CD14-positive monocyte (primary cell): Measurements from ENCODE around the gene DUSP1. TPM values are rescaled to one million over a fixed set of nuclear protein-coding genes. Genes with fewer than 3 reads are reported as not detected.

Experiments used
- DNase-seq, 3 donors: peaks; one replicate each; pipeline ENCODE4 v3.0.0-alpha.2; 2011 to 2022
- H2AFZ ChIP-seq: 2 replicates; pipeline ENCODE4 v1.6.0; 2012; ENCODE audit warnings: mild to moderate bottlenecking, low read depth, low read length, inconsistent platforms; ENCODE audit not compliant: insufficient read depth, poor library complexity, severe bottlenecking
- H3K27ac ChIP-seq, 2 donors: 1 replicate in 1 of 2; 2 replicates in 1 of 2; pipeline ENCODE4 v1.5.1; 2012 to 2013; ENCODE audit warnings: low read length in 2 of 2, control low read depth in 1 of 2, inconsistent platforms in 1 of 2, low read depth in 1 of 2, mild to moderate bottlenecking in 1 of 2
- H3K27me3 ChIP-seq, 2 donors: one replicate each; pipeline versions ENCODE4 v1.6.0 to v1.6.1; 2011 to 2013; ENCODE audit warnings: low read length in 2 of 2; ENCODE audit not compliant: control insufficient read depth in 2 of 2, insufficient read depth in 2 of 2
- H3K36me3 ChIP-seq, 2 donors: replicated peaks in 1 of 2; 1 replicate in 1 of 2; 2 replicates in 1 of 2; pipeline versions ENCODE4 v1.5.1 to v1.6.1; 2012 to 2013; ENCODE audit warnings: low read length in 2 of 2, control low read depth in 1 of 2, inconsistent platforms in 1 of 2, mild to moderate bottlenecking in 1 of 2; ENCODE audit not compliant: insufficient read depth in 2 of 2, control insufficient read depth in 1 of 2
- H3K4me1 ChIP-seq, 2 donors: 1 replicate in 1 of 2; 2 replicates in 1 of 2; pipeline versions ENCODE4 v1.5.1 to v1.6.1; 2012 to 2013; ENCODE audit warnings: low read length in 2 of 2, control low read depth in 1 of 2, inconsistent platforms in 1 of 2, mild to moderate bottlenecking in 1 of 2, moderate library complexity in 1 of 2; ENCODE audit not compliant: insufficient read depth in 2 of 2, control insufficient read depth in 1 of 2
- H3K4me2 ChIP-seq: replicated peaks from 2 replicates; pipeline ENCODE3; 2012; ENCODE audit warnings: low read length, moderate library complexity, mild to moderate bottlenecking; ENCODE audit not compliant: poor library complexity, severe bottlenecking; ENCODE audit errors: extremely low read depth
- H3K4me3 ChIP-seq, 3 experiments: fragments of 200-600 bp in 1 of 3; sonication (generic) in 1 of 3; replicated peaks in 1 of 3; 1 replicate in 2 of 3; 2 replicates in 1 of 3; pipeline ENCODE4 v1.5.1; 2011 to 2013; ENCODE audit warnings: low read length in 3 of 3, mild to moderate bottlenecking in 3 of 3, control low read depth in 2 of 3, low read depth in 2 of 3, inconsistent platforms in 1 of 3, moderate library complexity in 1 of 3
- H3K79me2 ChIP-seq: 2 replicates; pipeline ENCODE4 v1.6.0; 2012; ENCODE audit warnings: mild to moderate bottlenecking, control low read depth, inconsistent platforms, low read length, moderate library complexity; ENCODE audit not compliant: insufficient read depth
- H3K9ac ChIP-seq: 2 replicates; pipeline ENCODE4 v1.6.0; 2017; ENCODE audit warnings: low read length, mild to moderate bottlenecking; ENCODE audit not compliant: insufficient read depth, poor library complexity, severe bottlenecking
- H3K9me3 ChIP-seq, 2 donors: replicated peaks in 1 of 2; 1 replicate in 1 of 2; 2 replicates in 1 of 2; pipeline versions ENCODE4 v1.5.1 to v1.6.1; 2012 to 2013; ENCODE audit warnings: low read length in 2 of 2, control low read depth in 1 of 2; ENCODE audit not compliant: control insufficient read depth in 1 of 2, insufficient read depth in 1 of 2
- H4K20me1 ChIP-seq: 2 replicates; pipeline ENCODE4 v1.6.0; 2012; ENCODE audit warnings: mild to moderate bottlenecking, low read length, control low read depth, moderate library complexity; ENCODE audit not compliant: insufficient read depth
- H3K27ac Mint-ChIP-seq, 7 donors: one replicate each; pipeline ENCODE4 v1.8.0; 2020; ENCODE audit warnings: mild to moderate bottlenecking in 7 of 7, mixed read lengths in 7 of 7, moderate library complexity in 6 of 7, inconsistent platforms in 2 of 7
- H3K27me3 Mint-ChIP-seq, 3 donors: one replicate each; pipeline ENCODE4 v1.8.0; 2021 to 2022; ENCODE audit warnings: low read depth in 3 of 3, mild to moderate bottlenecking in 3 of 3, mixed read lengths in 3 of 3, moderate library complexity in 3 of 3, inconsistent platforms in 1 of 3
- H3K36me3 Mint-ChIP-seq, 2 donors: one replicate each; pipeline ENCODE4 v1.8.0; 2020; ENCODE audit warnings: mixed read lengths in 2 of 2, inconsistent platforms in 1 of 2, mild to moderate bottlenecking in 1 of 2
- H3K4me1 Mint-ChIP-seq: one replicate; pipeline ENCODE4 v1.8.0; 2020; ENCODE audit warnings: mild to moderate bottlenecking, mixed read lengths
- H3K4me3 Mint-ChIP-seq, 2 donors: one replicate each; pipeline ENCODE4 v1.8.0; 2020; ENCODE audit warnings: mild to moderate bottlenecking in 2 of 2, mixed read lengths in 2 of 2, moderate library complexity in 1 of 2
- H3K9me3 Mint-ChIP-seq, 7 donors: one replicate each; pipeline ENCODE4 v1.8.0; 2020 to 2022; ENCODE audit warnings: mixed read lengths in 7 of 7, mild to moderate bottlenecking in 6 of 7, moderate library complexity in 6 of 7, inconsistent platforms in 2 of 7
- WGBS: methylation state at CpG from one replicate; pipeline ENCODE4 v1.1.5; 2013; ENCODE audit warnings: missing lambda C conversion rate; ENCODE audit not compliant: insufficient coverage; 5-methylcytosine and 5-hydroxymethylcytosine counted together
- intact Hi-C, 2 donors: fragments of 100-400 bp; cut with micrococcal nuclease; formaldehyde crosslinking; loops; one replicate each; pipeline versions ENCODE4 v1.15.0 to v1.15.1; 2023
- polyA plus RNA-seq, 3 donors: library from polyadenylated mRNA; depleted of rRNA in 1 of 3; unstranded in 2 of 3; stranded (reverse) in 1 of 3; fragments of 300-500 nt in 2 of 3; fragments of >200 nt in 1 of 3; fragmentation: Illumina TruSeq in 2 of 3; gene quantifications; 1 replicate in 2 of 3; 2 replicates in 1 of 3; pipeline ENCODE4 v1.2.3, GENCODE V29; 2012 to 2021
- TF ChIP-seq, protein P1 (sequence below): fragments of 200-600 bp; IDR thresholded peaks from one replicate; pipeline ENCODE4 v1.8.0; 2022; ENCODE audit warnings: antibody characterized with exemption, mild to moderate bottlenecking

Gene DUSP1
- polyA plus RNA-seq, 3 donors: 1,963 to 4,884 (median 3,954) TPM

DNA sequence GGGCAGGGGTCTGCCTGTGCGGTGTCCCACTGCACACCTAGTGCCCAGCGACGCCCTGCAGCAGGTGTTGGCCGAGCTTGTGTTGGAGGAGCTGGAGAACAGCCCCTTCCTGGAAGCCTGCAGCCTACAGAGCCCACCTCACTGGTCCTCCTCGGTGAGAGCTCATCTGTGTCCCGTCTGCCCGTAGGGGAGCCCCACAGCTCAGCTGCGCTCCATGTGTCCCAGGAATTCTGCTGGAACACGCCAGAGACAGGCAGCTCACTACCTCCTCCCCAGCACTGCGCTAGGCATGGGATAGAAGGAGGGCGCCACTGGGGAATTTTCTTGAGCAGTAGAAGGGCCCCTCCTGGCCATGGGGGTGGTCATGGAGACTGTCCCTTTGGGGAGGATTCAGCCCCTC, 44.0 kb downstream of the DUSP1 start:
- no peaks in the 10 kb centered on the region for H3K4me1 ChIP-seq
- no peaks in the 10 kb centered on the region for H3K36me3 Mint-ChIP-seq
- H2AFZ ChIP-seq: no peak overlapping the region
- no peaks in the 10 kb centered on the region for H3K27me3 ChIP-seq
- H3K27me3 Mint-ChIP-seq: peaks cover 3 to 12% (median 10%) of the 10 kb centered on the region in 3 donors
- no peak overlapping the region for H3K4me3 Mint-ChIP-seq
- no peaks in the 10 kb centered on the region for H4K20me1 ChIP-seq
- H3K9me3 Mint-ChIP-seq: peaks cover 0 to 1% (median 0%) of the 10 kb centered on the region in 7 donors
- peak overlapping the region in 1 of 7 donors; percentile 46 for H3K27ac Mint-ChIP-seq
- 100% methylated on average over 4 of the region's 11 CpGs for WGBS
- intact Hi-C loops: no loop called here
- no peak overlapping the region for H3K9ac ChIP-seq
- no peak for DNase-seq
- no peaks in the 10 kb centered on the region for H3K4me1 Mint-ChIP-seq
- no peaks in the 10 kb centered on the region for H3K36me3 ChIP-seq
- H3K4me2 ChIP-seq: no peak overlapping the region
- TF ChIP-seq, protein P1, sequence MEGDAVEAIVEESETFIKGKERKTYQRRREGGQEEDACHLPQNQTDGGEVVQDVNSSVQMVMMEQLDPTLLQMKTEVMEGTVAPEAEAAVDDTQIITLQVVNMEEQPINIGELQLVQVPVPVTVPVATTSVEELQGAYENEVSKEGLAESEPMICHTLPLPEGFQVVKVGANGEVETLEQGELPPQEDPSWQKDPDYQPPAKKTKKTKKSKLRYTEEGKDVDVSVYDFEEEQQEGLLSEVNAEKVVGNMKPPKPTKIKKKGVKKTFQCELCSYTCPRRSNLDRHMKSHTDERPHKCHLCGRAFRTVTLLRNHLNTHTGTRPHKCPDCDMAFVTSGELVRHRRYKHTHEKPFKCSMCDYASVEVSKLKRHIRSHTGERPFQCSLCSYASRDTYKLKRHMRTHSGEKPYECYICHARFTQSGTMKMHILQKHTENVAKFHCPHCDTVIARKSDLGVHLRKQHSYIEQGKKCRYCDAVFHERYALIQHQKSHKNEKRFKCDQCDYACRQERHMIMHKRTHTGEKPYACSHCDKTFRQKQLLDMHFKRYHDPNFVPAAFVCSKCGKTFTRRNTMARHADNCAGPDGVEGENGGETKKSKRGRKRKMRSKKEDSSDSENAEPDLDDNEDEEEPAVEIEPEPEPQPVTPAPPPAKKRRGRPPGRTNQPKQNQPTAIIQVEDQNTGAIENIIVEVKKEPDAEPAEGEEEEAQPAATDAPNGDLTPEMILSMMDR: no peak
- H3K79me2 ChIP-seq: no peaks in the 10 kb centered on the region
- no peaks in the 10 kb centered on the region for H3K9me3 ChIP-seq
- no peak overlapping the region for H3K4me3 ChIP-seq
- H3K27ac ChIP-seq: no peak overlapping the region

DNA sequence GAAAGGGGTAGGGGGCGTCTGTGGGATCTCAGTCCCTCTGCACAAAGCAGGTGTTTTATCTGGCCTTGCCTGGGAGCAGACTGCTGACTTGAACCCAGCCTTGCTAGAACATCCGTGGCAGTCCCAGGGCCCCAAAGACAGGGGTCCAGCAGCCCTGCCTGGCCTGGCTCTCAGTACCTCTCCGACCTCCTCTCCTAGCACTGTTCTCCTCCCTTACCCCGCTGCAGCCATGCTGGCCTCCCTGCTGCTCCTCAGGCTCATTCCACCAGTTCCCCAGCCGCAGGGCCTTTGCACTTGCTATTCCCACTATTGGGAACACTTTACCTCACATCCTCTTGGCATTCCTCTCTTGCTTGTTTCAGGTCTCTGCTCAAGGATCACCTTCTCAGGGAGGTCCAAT, 45.2 kb downstream of the DUSP1 start:
- Mint-ChIP-seq H3K27me3 (peaks cover 2 to 10% (median 10%) of the 10 kb centered on the region in 3 donors), H3K4me3 (no peak overlapping the region), H3K36me3 (no peaks in the 10 kb centered on the region), H3K9me3 (no peaks in the 10 kb centered on the region), H3K27ac (no peak overlapping the region), H3K4me1 (no peaks in the 10 kb centered on the region)
- TF ChIP-seq, protein P1: no peak
- Histone ChIP-seq H4K20me1 (no peaks in the 10 kb centered on the region), H3K79me2 (no peaks in the 10 kb centered on the region), H3K4me2 (no peak overlapping the region), H2AFZ (no peak overlapping the region), H3K9me3 (no peaks in the 10 kb centered on the region), H3K27ac (no peak overlapping the region), H3K27me3 (no peaks in the 10 kb centered on the region), H3K36me3 (no peaks in the 10 kb centered on the region), H3K9ac (no peak overlapping the region), H3K4me3 (no peak overlapping the region), H3K4me1 (no peaks in the 10 kb centered on the region)
- no peak for DNase-seq
- 100% methylated on average over 3 of the region's 5 CpGs for WGBS
- intact Hi-C loops: no loop called here
